Measurements from ENCODE around the gene SEMA4D.

Gene SEMA4D

GRCh38 chr9:89428901-89429890, 68.7 kb downstream of the SEMA4D start:
- no peak for DNase-seq (ENCODE audit: low spot score)

- no peak for DNase-seq (ENCODE audit: low spot score)
Observed at GRCh38 chr9:89428222-89428761, 69.6 kb downstream of the SEMA4D start.

- DNase-seq (ENCODE audit: low spot score): no peak
Observed at GRCh38 chr9:89427621-89428221, 70.2 kb downstream of the SEMA4D start.

- DNase-seq (ENCODE audit: low spot score): no peak
Observed at GRCh38 chr9:89426384-89426961, 71.4 kb downstream of the SEMA4D start.

GRCh38 chr9:89425921-89426383, 72.0 kb downstream of the SEMA4D start:
- DNase-seq (ENCODE audit: low spot score): peak; percentile 89

GRCh38 chr9:89425024-89425805, 72.7 kb downstream of the SEMA4D start:
- no peak for DNase-seq (ENCODE audit: low spot score)

- DNase-seq (ENCODE audit: low spot score): no peak
Observed at GRCh38 chr9:89422151-89422975, 75.5 kb downstream of the SEMA4D start.

- DNase-seq (ENCODE audit: low spot score): no peak
Observed at GRCh38 chr9:89421595-89421994, 76.3 kb downstream of the SEMA4D start.

- DNase-seq (ENCODE audit: low spot score): no peak
Observed at GRCh38 chr9:89420397-89421178, 77.3 kb downstream of the SEMA4D start.

GRCh38 chr9:89419978-89420394, 77.9 kb downstream of the SEMA4D start:
- no peak for DNase-seq (ENCODE audit: low spot score)

- DNase-seq (ENCODE audit: low spot score): no peak
Observed at GRCh38 chr9:89418882-89419640, 78.9 kb downstream of the SEMA4D start.

- DNase-seq (ENCODE audit: low spot score): no peak
Observed at GRCh38 chr9:89418474-89418845, 79.5 kb downstream of the SEMA4D start.

- DNase-seq (ENCODE audit: low spot score): no peak
Observed at GRCh38 chr9:89417832-89418473, 80.0 kb downstream of the SEMA4D start.

- DNase-seq (ENCODE audit: low spot score): no peak
Observed at GRCh38 chr9:89414670-89415324, 83.1 kb downstream of the SEMA4D start.

GRCh38 chr9:89413963-89414638, 83.8 kb downstream of the SEMA4D start:
- DNase-seq (ENCODE audit: low spot score): no peak

- DNase-seq (ENCODE audit: low spot score): no peak
Observed at GRCh38 chr9:89412951-89413350, 85.0 kb downstream of the SEMA4D start.

- no peak for DNase-seq (ENCODE audit: low spot score)
Observed at GRCh38 chr9:89412541-89412940, 85.4 kb downstream of the SEMA4D start.

GRCh38 chr9:89411759-89412158, 86.2 kb downstream of the SEMA4D start:
- no peak for DNase-seq (ENCODE audit: low spot score)

All from pons (tissue), 1 donor.